ENCODE measurements around the gene CD2BP2.
"Not testable (repeated sequence)": the region's sequence is repeated elsewhere in the genome, so short reads cannot be mapped to it uniquely, and the experiment has no call there.

GRCh38 chr16:30335028-30335597 is 20.0 kb downstream of the CD2BP2 start:
- TF ChIP-seq CTCF (IDR thresholded peaks at IDR 0.05); EZH2 (IDR thresholded peaks at IDR 0.05; ENCODE audit: borderline replicate concordance, insufficient read depth, low read depth, low read length, poor library complexity, severe bottlenecking): not testable (repeated sequence)

All from B cell (primary cell).